ENCODE results near the gene BCL6B.
A peak's percentile ranks its signal among the peaks of the same experiment; 100 is the strongest.

Gene BCL6B

GRCh38 chr17:7024402-7024785 lies 1.5 kb downstream of the BCL6B start:
- in situ Hi-C loops (cut with HindIII; ENCODE audit: low pct_unique_long_range_greater_than_20kb, low sequenced_read_pairs): no loop called here
- DNase-seq (ENCODE audit: low read depth in 1 of 2, low spot score in 1 of 2): no peak
- no peak for TF ChIP-seq JUND (IDR thresholded peaks at IDR 0.05; ENCODE audit: low read depth)

DNA sequence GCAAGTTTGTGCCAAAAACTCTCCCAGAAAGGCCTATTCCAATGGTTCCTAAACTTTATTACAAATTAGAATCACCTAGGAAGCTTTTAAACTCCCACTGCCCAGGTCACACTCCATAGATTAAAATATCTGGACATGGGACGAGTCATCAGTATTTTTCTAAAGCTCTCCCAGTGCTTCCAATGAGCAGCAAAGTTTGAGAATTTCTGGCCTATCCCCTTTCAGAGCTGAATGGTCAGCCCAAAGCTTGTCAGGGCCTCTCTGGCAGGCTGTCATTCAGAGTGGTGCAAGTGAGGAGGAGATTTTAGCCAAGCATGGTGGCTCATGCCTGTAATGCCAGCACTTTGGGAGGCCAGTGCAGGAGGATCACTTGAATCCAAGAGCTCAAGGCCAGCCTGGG lies 2.4 kb downstream of the BCL6B start:
- no peak for DNase-seq (ENCODE audit: low read depth in 1 of 2, low spot score in 1 of 2)
- TF ChIP-seq JUND (IDR thresholded peaks at IDR 0.05; ENCODE audit: low read depth): no peak
- in situ Hi-C loops (cut with HindIII; ENCODE audit: low pct_unique_long_range_greater_than_20kb, low sequenced_read_pairs): no loop called here

GRCh38 chr17:7026471-7027115 lies 3.7 kb downstream of the BCL6B start:
- in situ Hi-C loops (cut with HindIII; ENCODE audit: low pct_unique_long_range_greater_than_20kb, low sequenced_read_pairs): no loop called here
- DNase-seq (ENCODE audit: low read depth in 1 of 2, low spot score in 1 of 2): no peak
- TF ChIP-seq JUND (IDR thresholded peaks at IDR 0.05; ENCODE audit: low read depth): no peak

- in situ Hi-C loops (cut with HindIII; ENCODE audit: low pct_unique_long_range_greater_than_20kb, low sequenced_read_pairs): no loop called here
- no peak for TF ChIP-seq JUND (IDR thresholded peaks at IDR 0.05; ENCODE audit: low read depth)
- no peak for DNase-seq (ENCODE audit: low read depth in 1 of 2, low spot score in 1 of 2)
Observed at GRCh38 chr17:7027335-7027734, 4.5 kb downstream of the BCL6B start.

DNA sequence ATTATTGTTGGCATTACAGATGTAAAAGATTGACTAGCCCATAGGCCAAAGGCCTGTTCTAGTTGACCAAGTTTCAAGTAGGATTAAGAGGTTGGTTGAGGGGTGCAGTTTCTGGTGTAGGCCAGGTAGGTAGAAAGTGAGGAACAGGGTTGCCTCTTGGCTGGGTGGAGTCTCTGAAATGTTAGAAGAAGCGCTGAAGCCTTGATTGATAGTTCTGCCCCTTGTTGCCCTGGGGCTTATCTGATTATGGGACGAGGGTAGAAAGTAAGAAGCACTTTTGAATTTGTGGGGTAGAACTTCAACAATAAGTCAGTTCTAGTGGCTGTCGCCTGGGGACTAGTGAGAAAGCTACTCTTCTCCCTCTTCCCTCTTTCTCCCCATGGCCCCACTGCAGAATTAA lies 6.2 kb downstream of the BCL6B start:
- in situ Hi-C loops (cut with HindIII; ENCODE audit: low pct_unique_long_range_greater_than_20kb, low sequenced_read_pairs): no loop called here
- TF ChIP-seq JUND (IDR thresholded peaks at IDR 0.05; ENCODE audit: low read depth): no peak

GRCh38 chr17:7029659-7030058 lies 6.8 kb downstream of the BCL6B start:
- in situ Hi-C loops (cut with HindIII; ENCODE audit: low pct_unique_long_range_greater_than_20kb, low sequenced_read_pairs): no loop called here
- DNase-seq (ENCODE audit: low read depth in 1 of 2, low spot score in 1 of 2): no peak
- no peak for TF ChIP-seq JUND (IDR thresholded peaks at IDR 0.05; ENCODE audit: low read depth)

More for the DNA sequence above, 6.2 kb downstream of the BCL6B start:
- no peak for DNase-seq (ENCODE audit: low read depth in 1 of 2, low spot score in 1 of 2)

GRCh38 chr17:7034955-7035590 lies 12.2 kb downstream of the BCL6B start:
- no peak for DNase-seq (ENCODE audit: low read depth in 1 of 2, low spot score in 1 of 2)
- no peak for TF ChIP-seq JUND (IDR thresholded peaks at IDR 0.05; ENCODE audit: low read depth)
- in situ Hi-C loops (cut with HindIII; ENCODE audit: low pct_unique_long_range_greater_than_20kb, low sequenced_read_pairs): no loop called here

GRCh38 chr17:7035591-7036368 lies 12.9 kb downstream of the BCL6B start, which contains the start of gene SLC16A13:
Gene SLC16A13, plus strand, starts transcription at chr17:7036015. Its CDS starts 368 bp downstream, at chr17:7036383.
- peak; percentile 95 to 96 for DNase-seq (ENCODE audit: low read depth in 1 of 2, low spot score in 1 of 2)
- in situ Hi-C loops (cut with HindIII; ENCODE audit: low pct_unique_long_range_greater_than_20kb, low sequenced_read_pairs): no loop called here
- TF ChIP-seq JUND (IDR thresholded peaks at IDR 0.05; ENCODE audit: low read depth): no peak

DNA sequence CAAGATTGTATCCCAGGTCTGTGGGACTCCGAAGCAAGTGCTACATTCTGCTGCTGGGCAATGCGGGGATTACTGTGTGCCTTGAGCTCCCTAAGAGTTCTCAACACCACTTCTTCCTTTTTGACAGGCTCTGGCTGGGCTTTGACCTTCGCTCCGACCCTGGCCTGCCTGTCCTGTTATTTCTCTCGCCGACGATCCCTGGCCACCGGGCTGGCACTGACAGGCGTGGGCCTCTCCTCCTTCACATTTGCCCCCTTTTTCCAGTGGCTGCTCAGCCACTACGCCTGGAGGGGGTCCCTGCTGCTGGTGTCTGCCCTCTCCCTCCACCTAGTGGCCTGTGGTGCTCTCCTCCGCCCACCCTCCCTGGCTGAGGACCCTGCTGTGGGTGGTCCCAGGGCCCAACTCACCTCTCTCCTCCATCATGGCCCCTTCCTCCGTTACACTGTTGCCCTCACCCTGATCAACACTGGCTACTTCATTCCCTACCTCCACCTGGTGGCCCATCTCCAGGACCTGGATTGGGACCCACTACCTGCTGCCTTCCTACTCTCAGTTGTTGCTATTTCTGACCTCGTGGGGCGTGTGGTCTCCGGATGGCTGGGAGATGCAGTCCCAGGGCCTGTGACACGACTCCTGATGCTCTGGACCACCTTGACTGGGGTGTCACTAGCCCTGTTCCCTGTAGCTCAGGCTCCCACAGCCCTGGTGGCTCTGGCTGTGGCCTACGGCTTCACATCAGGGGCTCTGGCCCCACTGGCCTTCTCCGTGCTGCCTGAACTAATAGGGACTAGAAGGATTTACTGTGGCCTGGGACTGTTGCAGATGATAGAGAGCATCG lies 15.4 kb downstream of the BCL6B start:
- no peak for TF ChIP-seq JUND (IDR thresholded peaks at IDR 0.05; ENCODE audit: low read depth)
- in situ Hi-C loops (cut with HindIII; ENCODE audit: low pct_unique_long_range_greater_than_20kb, low sequenced_read_pairs): no loop called here
- DNase-seq (ENCODE audit: low read depth in 1 of 2, low spot score in 1 of 2): no peak

DNA sequence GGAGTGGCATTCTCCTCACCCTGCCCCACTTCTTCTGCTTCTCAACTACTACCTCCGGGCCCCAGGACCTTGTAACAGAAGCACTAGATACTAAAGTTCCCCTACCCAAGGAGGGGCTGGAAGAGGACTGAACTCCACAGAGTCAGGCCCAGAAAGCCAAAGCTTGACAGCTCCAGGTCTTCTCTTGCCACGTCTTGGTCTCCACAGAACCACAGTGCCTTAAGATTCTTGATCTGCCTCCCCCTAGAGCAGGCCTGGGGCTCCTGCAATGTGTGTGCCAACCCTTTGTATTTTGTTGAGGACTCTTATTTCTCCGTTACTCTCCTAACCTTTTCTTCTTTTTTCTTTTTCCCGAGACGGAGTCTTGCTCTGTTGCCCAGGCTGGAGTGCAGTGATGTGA lies 17.0 kb downstream of the BCL6B start:
- no peak for TF ChIP-seq JUND (IDR thresholded peaks at IDR 0.05; ENCODE audit: low read depth)
- in situ Hi-C loops (cut with HindIII; ENCODE audit: low pct_unique_long_range_greater_than_20kb, low sequenced_read_pairs): no loop called here
- DNase-seq (ENCODE audit: low read depth in 1 of 2, low spot score in 1 of 2): no peak

GRCh38 chr17:7041607-7042500 lies 19.0 kb downstream of the BCL6B start:
- no peak for TF ChIP-seq JUND (IDR thresholded peaks at IDR 0.05; ENCODE audit: low read depth)
- no peak for DNase-seq (ENCODE audit: low read depth in 1 of 2, low spot score in 1 of 2)
- in situ Hi-C loops (cut with HindIII; ENCODE audit: low pct_unique_long_range_greater_than_20kb, low sequenced_read_pairs): no loop called here

All from T47D (cell line).